Measurements from ENCODE around the gene SPOCK3. TPM values are rescaled to one million over a fixed set of nuclear protein-coding genes. Genes with fewer than 3 reads are reported as not detected.

SPOCK3 gene
- total and polyA plus RNA-seq, 2 of the 13 experiments (the other 11 are each of a cell fraction or from before 2014, with no cell fraction given), result not detected

DNA sequence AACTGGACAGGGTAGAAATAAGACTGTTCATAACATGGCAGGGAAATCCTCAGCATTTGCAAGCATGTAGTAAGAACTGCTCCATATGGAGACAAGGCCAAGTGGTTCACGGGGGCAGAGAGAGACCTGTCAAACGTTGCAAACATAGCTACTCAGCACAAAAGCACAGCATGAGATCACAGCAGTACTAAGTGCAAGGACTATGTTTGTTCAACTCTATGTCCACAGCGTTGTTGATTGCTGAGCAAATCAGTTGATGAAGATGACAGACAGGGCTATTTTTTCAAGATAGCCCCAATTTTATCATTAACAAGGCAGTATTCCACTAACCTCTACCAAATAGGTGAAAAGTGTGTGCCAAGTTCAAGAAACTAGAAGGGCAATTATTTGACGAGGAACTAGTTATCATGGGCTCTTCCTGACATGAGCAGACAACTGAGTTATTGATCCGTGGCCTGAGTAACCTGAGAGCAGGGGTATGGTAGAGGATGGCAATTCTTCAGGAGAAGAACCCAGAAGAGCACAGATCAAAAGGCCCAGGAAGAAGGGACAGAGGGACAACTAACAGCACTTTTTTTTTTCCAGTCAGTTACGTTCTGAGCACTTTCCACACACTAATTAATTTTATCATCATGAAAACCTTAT, 57.4 kb downstream of the SPOCK3 start (continued):
- TF ChIP-seq ZNF326 (CRISPR knock-in tag; IDR thresholded peaks at IDR 0.05; ENCODE audit: borderline replicate concordance) (no peak), MEF2D (CRISPR knock-in tag; IDR thresholded peaks at IDR 0.05) (no peak), KDM5B (CRISPR knock-in tag; IDR thresholded peaks at IDR 0.05; ENCODE audit: borderline replicate concordance) (no peak), ARNTL (CRISPR knock-in tag; IDR thresholded peaks at IDR 0.05) (peak; percentile 23; the same call in 1 of the 2 replicates), SALL1 (CRISPR knock-in tag; IDR thresholded peaks at IDR 0.05) (peak; percentile 91), ZNF768 (CRISPR knock-in tag; IDR thresholded peaks at IDR 0.05) (no peak), RNF2 (conservative IDR thresholded peaks at IDR 0.05; ENCODE audit: low read depth) (no peak), NFRKB (IDR thresholded peaks at IDR 0.05) (no peak), ZNF749 (CRISPR knock-in tag; IDR thresholded peaks at IDR 0.05; ENCODE audit: borderline replicate concordance) (no peak), HNRNPH1 (optimal IDR thresholded peaks at IDR 0.05; ENCODE audit: low read depth, low read length) (no peak)
- TF ChIP-seq, protein P1, sequence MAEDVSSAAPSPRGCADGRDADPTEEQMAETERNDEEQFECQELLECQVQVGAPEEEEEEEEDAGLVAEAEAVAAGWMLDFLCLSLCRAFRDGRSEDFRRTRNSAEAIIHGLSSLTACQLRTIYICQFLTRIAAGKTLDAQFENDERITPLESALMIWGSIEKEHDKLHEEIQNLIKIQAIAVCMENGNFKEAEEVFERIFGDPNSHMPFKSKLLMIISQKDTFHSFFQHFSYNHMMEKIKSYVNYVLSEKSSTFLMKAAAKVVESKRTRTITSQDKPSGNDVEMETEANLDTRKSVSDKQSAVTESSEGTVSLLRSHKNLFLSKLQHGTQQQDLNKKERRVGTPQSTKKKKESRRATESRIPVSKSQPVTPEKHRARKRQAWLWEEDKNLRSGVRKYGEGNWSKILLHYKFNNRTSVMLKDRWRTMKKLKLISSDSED (CRISPR knock-in tag; IDR thresholded peaks at IDR 0.05), result no peak
- TF ChIP-seq, protein P2, sequence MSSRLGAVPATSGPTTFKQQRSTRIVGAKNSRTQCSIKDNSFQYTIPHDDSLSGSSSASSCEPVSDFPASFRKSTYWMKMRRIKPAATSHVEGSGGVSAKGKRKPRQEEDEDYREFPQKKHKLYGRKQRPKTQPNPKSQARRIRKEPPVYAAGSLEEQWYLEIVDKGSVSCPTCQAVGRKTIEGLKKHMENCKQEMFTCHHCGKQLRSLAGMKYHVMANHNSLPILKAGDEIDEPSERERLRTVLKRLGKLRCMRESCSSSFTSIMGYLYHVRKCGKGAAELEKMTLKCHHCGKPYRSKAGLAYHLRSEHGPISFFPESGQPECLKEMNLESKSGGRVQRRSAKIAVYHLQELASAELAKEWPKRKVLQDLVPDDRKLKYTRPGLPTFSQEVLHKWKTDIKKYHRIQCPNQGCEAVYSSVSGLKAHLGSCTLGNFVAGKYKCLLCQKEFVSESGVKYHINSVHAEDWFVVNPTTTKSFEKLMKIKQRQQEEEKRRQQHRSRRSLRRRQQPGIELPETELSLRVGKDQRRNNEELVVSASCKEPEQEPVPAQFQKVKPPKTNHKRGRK (CRISPR knock-in tag; IDR thresholded peaks at IDR 0.05), result no peak
- TF ChIP-seq, protein P3, sequence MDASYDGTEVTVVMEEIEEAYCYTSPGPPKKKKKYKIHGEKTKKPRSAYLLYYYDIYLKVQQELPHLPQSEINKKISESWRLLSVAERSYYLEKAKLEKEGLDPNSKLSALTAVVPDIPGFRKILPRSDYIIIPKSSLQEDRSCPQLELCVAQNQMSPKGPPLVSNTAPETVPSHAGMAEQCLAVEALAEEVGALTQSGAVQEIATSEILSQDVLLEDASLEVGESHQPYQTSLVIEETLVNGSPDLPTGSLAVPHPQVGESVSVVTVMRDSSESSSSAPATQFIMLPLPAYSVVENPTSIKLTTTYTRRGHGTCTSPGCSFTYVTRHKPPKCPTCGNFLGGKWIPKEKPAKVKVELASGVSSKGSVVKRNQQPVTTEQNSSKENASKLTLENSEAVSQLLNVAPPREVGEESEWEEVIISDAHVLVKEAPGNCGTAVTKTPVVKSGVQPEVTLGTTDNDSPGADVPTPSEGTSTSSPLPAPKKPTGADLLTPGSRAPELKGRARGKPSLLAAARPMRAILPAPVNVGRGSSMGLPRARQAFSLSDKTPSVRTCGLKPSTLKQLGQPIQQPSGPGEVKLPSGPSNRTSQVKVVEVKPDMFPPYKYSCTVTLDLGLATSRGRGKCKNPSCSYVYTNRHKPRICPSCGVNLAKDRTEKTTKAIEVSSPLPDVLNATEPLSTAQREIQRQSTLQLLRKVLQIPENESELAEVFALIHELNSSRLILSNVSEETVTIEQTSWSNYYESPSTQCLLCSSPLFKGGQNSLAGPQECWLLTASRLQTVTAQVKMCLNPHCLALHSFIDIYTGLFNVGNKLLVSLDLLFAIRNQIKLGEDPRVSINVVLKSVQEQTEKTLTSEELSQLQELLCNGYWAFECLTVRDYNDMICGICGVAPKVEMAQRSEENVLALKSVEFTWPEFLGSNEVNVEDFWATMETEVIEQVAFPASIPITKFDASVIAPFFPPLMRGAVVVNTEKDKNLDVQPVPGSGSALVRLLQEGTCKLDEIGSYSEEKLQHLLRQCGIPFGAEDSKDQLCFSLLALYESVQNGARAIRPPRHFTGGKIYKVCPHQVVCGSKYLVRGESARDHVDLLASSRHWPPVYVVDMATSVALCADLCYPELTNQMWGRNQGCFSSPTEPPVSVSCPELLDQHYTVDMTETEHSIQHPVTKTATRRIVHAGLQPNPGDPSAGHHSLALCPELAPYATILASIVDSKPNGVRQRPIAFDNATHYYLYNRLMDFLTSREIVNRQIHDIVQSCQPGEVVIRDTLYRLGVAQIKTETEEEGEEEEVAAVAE (CRISPR knock-in tag; IDR thresholded peaks at IDR 0.05; ENCODE audit: borderline replicate concordance), result no peak
- TF ChIP-seq, protein P4, sequence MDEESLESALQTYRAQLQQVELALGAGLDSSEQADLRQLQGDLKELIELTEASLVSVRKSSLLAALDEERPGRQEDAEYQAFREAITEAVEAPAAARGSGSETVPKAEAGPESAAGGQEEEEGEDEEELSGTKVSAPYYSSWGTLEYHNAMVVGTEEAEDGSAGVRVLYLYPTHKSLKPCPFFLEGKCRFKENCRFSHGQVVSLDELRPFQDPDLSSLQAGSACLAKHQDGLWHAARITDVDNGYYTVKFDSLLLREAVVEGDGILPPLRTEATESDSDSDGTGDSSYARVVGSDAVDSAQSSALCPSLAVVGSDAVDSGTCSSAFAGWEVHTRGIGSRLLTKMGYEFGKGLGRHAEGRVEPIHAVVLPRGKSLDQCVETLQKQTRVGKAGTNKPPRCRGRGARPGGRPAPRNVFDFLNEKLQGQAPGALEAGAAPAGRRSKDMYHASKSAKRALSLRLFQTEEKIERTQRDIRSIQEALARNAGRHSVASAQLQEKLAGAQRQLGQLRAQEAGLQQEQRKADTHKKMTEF (CRISPR knock-in tag; IDR thresholded peaks at IDR 0.05), result 0 out of 2 replicates have a peak, but pooled peaks have one; percentile 35
- TF ChIP-seq, protein P5, sequence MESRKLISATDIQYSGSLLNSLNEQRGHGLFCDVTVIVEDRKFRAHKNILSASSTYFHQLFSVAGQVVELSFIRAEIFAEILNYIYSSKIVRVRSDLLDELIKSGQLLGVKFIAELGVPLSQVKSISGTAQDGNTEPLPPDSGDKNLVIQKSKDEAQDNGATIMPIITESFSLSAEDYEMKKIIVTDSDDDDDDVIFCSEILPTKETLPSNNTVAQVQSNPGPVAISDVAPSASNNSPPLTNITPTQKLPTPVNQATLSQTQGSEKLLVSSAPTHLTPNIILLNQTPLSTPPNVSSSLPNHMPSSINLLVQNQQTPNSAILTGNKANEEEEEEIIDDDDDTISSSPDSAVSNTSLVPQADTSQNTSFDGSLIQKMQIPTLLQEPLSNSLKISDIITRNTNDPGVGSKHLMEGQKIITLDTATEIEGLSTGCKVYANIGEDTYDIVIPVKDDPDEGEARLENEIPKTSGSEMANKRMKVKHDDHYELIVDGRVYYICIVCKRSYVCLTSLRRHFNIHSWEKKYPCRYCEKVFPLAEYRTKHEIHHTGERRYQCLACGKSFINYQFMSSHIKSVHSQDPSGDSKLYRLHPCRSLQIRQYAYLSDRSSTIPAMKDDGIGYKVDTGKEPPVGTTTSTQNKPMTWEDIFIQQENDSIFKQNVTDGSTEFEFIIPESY (CRISPR knock-in tag; IDR thresholded peaks at IDR 0.05), result no peak
